22Rv1 (cell line): ENCODE measurements around the gene GLIS1.

ENCODE experiments used
- H3K27ac ChIP-seq: fragments of 450-650 bp; 2 replicates; pipeline ENCODE4 v1.5.1; 2017
- CTCF ChIP-seq: fragments of 450-650 bp; IDR thresholded peaks from 2 replicates; pipeline ENCODE4 v1.5.1; 2017; ENCODE audit warnings: mild to moderate bottlenecking
- ZFX ChIP-seq: fragments of 450-650 bp; IDR thresholded peaks from 2 replicates; pipeline ENCODE4 v1.6.1; 2017; ENCODE audit warnings: antibody characterized with exemption, borderline replicate concordance

GLIS1 gene

GRCh38 chr1:53732409-53732808, 6.6 kb downstream of the GLIS1 start:
- H3K27ac ChIP-seq: no peak overlapping the region
- no peak for TF ChIP-seq ZFX
- no peak for TF ChIP-seq CTCF

DNA sequence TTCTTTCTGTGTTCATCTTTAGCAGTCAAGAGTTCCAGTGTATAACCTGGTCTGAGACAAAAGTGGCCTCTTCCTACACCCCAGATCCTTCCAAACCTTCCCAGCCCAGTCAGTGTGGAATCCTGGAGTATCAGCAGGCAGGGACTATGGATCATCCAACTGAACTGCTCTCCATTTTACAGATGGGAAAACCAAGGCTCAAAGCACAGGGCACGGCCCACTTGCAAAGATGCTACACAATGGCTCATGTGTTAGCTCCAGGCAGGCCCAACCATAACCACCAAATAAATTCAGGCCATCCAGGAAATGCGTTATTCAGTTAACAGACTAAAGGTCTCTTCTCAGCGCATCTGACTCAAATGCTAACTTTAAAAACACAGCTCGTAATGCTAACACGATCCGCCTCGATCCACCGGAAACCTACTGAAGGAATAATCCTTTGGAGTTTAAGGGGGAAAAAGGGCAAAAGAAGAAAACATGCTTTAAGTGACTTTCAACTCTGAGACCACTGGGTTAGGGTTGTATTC, 7.1 kb downstream of the GLIS1 start:
- H3K27ac ChIP-seq: no peak overlapping the region
- TF ChIP-seq CTCF (no peak), ZFX (no peak)

DNA sequence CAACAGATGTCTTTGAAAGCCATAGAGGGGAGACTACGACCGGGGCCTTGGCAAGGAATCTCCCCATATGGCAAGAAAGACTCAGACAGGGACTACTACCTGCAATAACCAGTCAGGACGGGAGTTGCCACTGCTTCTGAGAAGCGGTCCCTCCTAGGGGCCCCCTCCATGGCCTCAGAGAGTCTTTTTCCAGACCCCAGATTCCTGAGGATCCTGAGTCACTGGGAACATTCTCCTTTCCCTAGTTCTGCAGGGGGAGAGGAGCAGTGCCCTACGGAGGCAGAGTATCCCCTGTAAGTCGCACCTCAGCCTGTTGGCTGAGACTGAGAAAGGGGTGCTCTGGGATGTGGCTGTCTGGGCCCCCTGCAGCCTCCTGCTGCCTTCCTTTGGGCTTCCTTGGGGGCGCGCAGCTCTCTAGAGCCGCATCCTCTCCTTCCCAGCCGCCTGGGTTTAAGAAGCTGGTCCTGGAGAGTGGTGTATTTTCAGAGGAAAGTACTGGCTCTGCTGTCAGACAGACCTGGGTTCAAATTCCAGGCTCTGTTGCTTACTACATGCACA, 7.8 kb downstream of the GLIS1 start:
- H3K27ac ChIP-seq: no peak overlapping the region
- TF ChIP-seq CTCF (no peak), ZFX (no peak)

- no peak overlapping the region for H3K27ac ChIP-seq
- no peak for TF ChIP-seq CTCF
- TF ChIP-seq ZFX: no peak
Observed at GRCh38 chr1:53730224-53730865, 8.6 kb downstream of the GLIS1 start.

GRCh38 chr1:53729456-53730223, 9.3 kb downstream of the GLIS1 start:
- TF ChIP-seq ZFX (no peak), CTCF (no peak)
- H3K27ac ChIP-seq: no peak overlapping the region

DNA sequence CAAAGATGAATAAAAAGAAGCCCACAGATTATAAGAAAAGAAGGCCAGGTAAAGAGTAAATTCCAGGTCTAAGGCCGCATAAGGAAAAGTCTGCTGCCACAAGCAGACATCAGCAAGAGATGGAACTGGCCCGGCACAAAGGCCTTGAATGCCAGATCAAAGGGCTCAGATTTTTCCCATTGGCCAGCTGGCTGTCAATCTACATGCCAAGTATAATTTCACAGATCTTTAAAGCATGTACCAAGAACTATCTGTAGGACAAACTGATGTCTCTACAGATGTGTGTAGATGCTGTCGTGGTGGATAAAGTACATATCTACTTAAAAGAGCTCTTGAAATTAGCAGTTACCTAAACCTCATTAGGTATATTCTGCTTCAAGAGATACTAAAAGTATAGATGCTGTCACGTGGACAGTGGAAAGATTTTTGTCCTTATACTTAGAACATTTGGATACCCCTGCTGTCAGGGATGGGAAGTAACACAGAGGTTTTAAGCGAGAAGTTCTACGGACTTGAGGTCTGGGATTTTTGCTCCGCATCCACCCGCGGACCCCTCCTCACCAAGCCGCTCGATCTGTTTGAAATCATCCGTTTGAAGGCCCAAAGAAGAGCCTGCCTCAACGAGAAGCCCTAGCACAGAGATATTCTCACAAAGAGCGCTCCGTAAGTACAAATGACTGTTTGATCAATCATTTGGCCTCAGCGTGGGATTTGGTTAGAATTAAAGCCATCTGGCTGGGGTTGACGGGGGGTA, 10.1 kb downstream of the GLIS1 start:
- no peak overlapping the region for H3K27ac ChIP-seq
- no peak for TF ChIP-seq CTCF
- no peak for TF ChIP-seq ZFX
